Measurements from ENCODE around the gene USP37. TPM values are rescaled to one million over a fixed set of nuclear protein-coding genes. Genes with fewer than 3 reads are reported as not detected.
A peak's percentile ranks its signal among the peaks of the same experiment; 100 is the strongest.

USP37 gene
- total and polyA plus RNA-seq, 2 of the 13 experiments (the other 11 are each of a cell fraction or from before 2014, with no cell fraction given) = 6.5 to 30.6 TPM

GRCh38 chr2:218568190-218569037 lies at the start of gene USP37, which contains the start of gene CNOT9 (continued):
- peak; percentile 90; the same call in 1 of the 2 replicates for TF ChIP-seq ZSCAN9 (CRISPR knock-in tag; IDR thresholded peaks at IDR 0.05; ENCODE audit: borderline replicate concordance)
- TF ChIP-seq NAIF1 (CRISPR knock-in tag; IDR thresholded peaks at IDR 0.05; ENCODE audit: borderline replicate concordance) = peak; percentile 96
- TF ChIP-seq KLF16 (CRISPR knock-in tag; IDR thresholded peaks at IDR 0.05) = peak; percentile 60 to 80; a peak in 3 of 4 replicates
- TF ChIP-seq STAT5B (CRISPR knock-in tag; IDR thresholded peaks at IDR 0.05) = no peak
- peak; percentile 94 for TF ChIP-seq ZNF841 (CRISPR knock-in tag; IDR thresholded peaks at IDR 0.05; ENCODE audit: borderline replicate concordance)
- no peak; the same call in 1 of the 2 replicates for TF ChIP-seq ZFP1 (CRISPR knock-in tag; IDR thresholded peaks at IDR 0.05)
- TF ChIP-seq AGO1 (IDR thresholded peaks at IDR 0.05; ENCODE audit: low read depth, low read length, poor library complexity, severe bottlenecking) = peak; percentile 23
- TF ChIP-seq FOXJ3 (CRISPR knock-in tag; IDR thresholded peaks at IDR 0.05; ENCODE audit: borderline replicate concordance) = no peak; the same call in none of the 2 replicates
- TF ChIP-seq ZFYVE20 (CRISPR knock-in tag; IDR thresholded peaks at IDR 0.05; ENCODE audit: borderline replicate concordance, low read depth) = 0 out of 2 replicates have a peak, but pooled peaks have one; percentile 25
- TF ChIP-seq SALL2 (CRISPR knock-in tag; IDR thresholded peaks at IDR 0.05) = peak; percentile 82; the same call in 1 of the 2 replicates
- peak; percentile 85; the same call in 1 of the 2 replicates for TF ChIP-seq ZNF337 (CRISPR knock-in tag; IDR thresholded peaks at IDR 0.05; ENCODE audit: borderline replicate concordance, low read depth)
- peak; percentile 88; the same call in 1 of the 2 replicates for TF ChIP-seq ZNF34 (CRISPR knock-in tag; IDR thresholded peaks at IDR 0.05; ENCODE audit: borderline replicate concordance)
- no peak for TF ChIP-seq SCMH1 (CRISPR knock-in tag; IDR thresholded peaks at IDR 0.05; ENCODE audit: borderline replicate concordance)
- TF ChIP-seq KMT2B (CRISPR knock-in tag; IDR thresholded peaks at IDR 0.05) = peak; percentile 90
- TF ChIP-seq KDM5B (CRISPR knock-in tag; IDR thresholded peaks at IDR 0.05; ENCODE audit: borderline replicate concordance) = peak; percentile 99
- TF ChIP-seq SP140L (CRISPR knock-in tag; IDR thresholded peaks at IDR 0.05; ENCODE audit: borderline replicate concordance) = 0 out of 2 replicates have a peak, but pooled peaks have one; percentile 26
- TF ChIP-seq SATB2 (CRISPR knock-in tag; IDR thresholded peaks at IDR 0.05) = peak; percentile 87
- TF ChIP-seq ZNF792 (CRISPR knock-in tag; IDR thresholded peaks at IDR 0.05) = peak; percentile 99
- TF ChIP-seq POLR2A (IDR thresholded peaks at IDR 0.05; ENCODE audit: insufficient read depth in 1 of 2, low read depth in 2 of 2, low read length in 2 of 2) = peak; percentile 92 to 98

All from HepG2 (cell line).